Panc1 (cell line): Measurements from ENCODE around the gene TBX2. TPM values are rescaled to one million over a fixed set of nuclear protein-coding genes. Genes with fewer than 3 reads are reported as not detected.

Experiments
- ATAC-seq: fragments of 200-7000 bp; cut with Tn5 transposase; 2 replicates; pipeline ENCODE4 v1.9.1; 2020; ENCODE audit warnings: mild to moderate bottlenecking, moderate library complexity
- BruUV-seq: library from RNA; stranded (reverse); fragments of 400-500 nt; replicated peaks from 2 replicates; lab custom pipeline; 2021; lab: Mats Ljungman, UMichigan
- CTCF ChIA-PET: fragments of 300-600 bp; sonication (Branson Sonifier 250); formaldehyde crosslinking; loops from one replicate; lab custom pipeline; 2022; ENCODE audit warnings: antibody characterized with exemption; lab: Charles Lee
- POLR2A ChIA-PET: fragments of 300-600 bp; sonication (Branson Sonifier 250); formaldehyde crosslinking; loops from one replicate; lab custom pipeline; 2022; ENCODE audit warnings: antibody characterized with exemption; lab: Charles Lee
- DNase-seq: peaks from one replicate; pipeline ENCODE4 v3.0.0-alpha.2; 2010; ENCODE audit warnings: low read depth, low spot score
- H3K27ac ChIP-seq: 2 replicates; pipeline ENCODE4 v1.5.1; 2011; ENCODE audit warnings: mild to moderate bottlenecking, low read length, inconsistent platforms
- H3K27me3 ChIP-seq: fragments of 200-500 bp; sonication (Bioruptor generic); 2 replicates; pipeline ENCODE4 v1.6.0; 2014; ENCODE audit warnings: low read length, inconsistent platforms; ENCODE audit not compliant: control insufficient read depth, insufficient read depth
- H3K36me3 ChIP-seq: fragments of 200-500 bp; sonication (Bioruptor generic); 2 replicates; pipeline ENCODE4 v1.5.1; 2014; ENCODE audit warnings: inconsistent platforms, mild to moderate bottlenecking, low read length, moderate library complexity; ENCODE audit not compliant: control insufficient read depth, insufficient read depth
- H3K4me1 ChIP-seq: 2 replicates; pipeline ENCODE4 v1.5.1; 2011; ENCODE audit warnings: inconsistent platforms, mild to moderate bottlenecking, low read length, moderate library complexity; ENCODE audit not compliant: control insufficient read depth, insufficient read depth
- H3K4me3 ChIP-seq, 2 experiments: 2 replicates each; pipeline ENCODE4 v1.5.1; 2011 to 2012; ENCODE audit warnings: low read depth in 2 of 2, low read length in 2 of 2, mild to moderate bottlenecking in 2 of 2, inconsistent platforms in 1 of 2, moderate library complexity in 1 of 2
- H3K9me3 ChIP-seq: fragments of 200-500 bp; sonication (Bioruptor generic); 2 replicates; pipeline ENCODE4 v1.5.1; 2014; ENCODE audit warnings: low read depth, mild to moderate bottlenecking, inconsistent platforms, low read length, moderate library complexity; ENCODE audit not compliant: control insufficient read depth, insufficient read depth
- CTCF ChIP-seq: fragments of 450-650 bp; IDR thresholded peaks from 2 replicates; pipeline ENCODE4 v1.5.1; 2017; ENCODE audit warnings: mild to moderate bottlenecking
- POLR2AphosphoS5 ChIP-seq: IDR thresholded peaks from 2 replicates; pipeline ENCODE4 v1.6.1; 2012; ENCODE audit warnings: mild to moderate bottlenecking, low read depth, low read length, moderate library complexity
- REST ChIP-seq, 2 experiments: IDR thresholded peaks; 2 replicates each; pipeline ENCODE4 v1.6.1; 2011 to 2012; ENCODE audit warnings: low read depth in 2 of 2, control low read depth in 1 of 2, low read length in 1 of 2, mild to moderate bottlenecking in 1 of 2, moderate library complexity in 1 of 2; ENCODE audit not compliant: insufficient read depth in 1 of 2
- SIN3A ChIP-seq: IDR thresholded peaks from 2 replicates; pipeline ENCODE4 v1.6.1; 2012; ENCODE audit warnings: low read depth, mild to moderate bottlenecking, low read length, moderate library complexity, borderline replicate concordance; ENCODE audit not compliant: insufficient read depth
- TCF7L2 ChIP-seq: IDR thresholded peaks from 2 replicates; pipeline ENCODE4 v1.6.1; 2011; ENCODE audit warnings: mild to moderate bottlenecking, low read depth, low read length, inconsistent platforms
- in situ Hi-C: cut with HindIII; loops from 2 replicates; pipeline ENCODE4 v1.10.0; 2016; ENCODE audit warnings: low sequenced_read_pairs, low pct_unique_long_range_greater_than_20kb
- intact Hi-C: fragments of 100-400 bp; cut with micrococcal nuclease; formaldehyde crosslinking; loops from one replicate; pipeline ENCODE4 v1.10.0; 2022; ENCODE audit not compliant: unreplicated experiment
- total RNA-seq: library from RNA; stranded (reverse); gene quantifications from one replicate; pipeline ENCODE4 v1.2.1, GENCODE V29; 2021; ENCODE audit not compliant: unreplicated experiment

Gene TBX2
- total RNA-seq, 1 experiment from 2014 or later = 35.6 TPM

GRCh38 chr17:61362852-61363600 is 36.6 kb upstream of the TBX2 start:
- Histone ChIP-seq H3K27ac (no peak overlapping the region), H3K36me3 (no peaks in the 10 kb centered on the region), H3K4me3 (no peak overlapping the region), H3K27me3 (no peaks in the 10 kb centered on the region), H3K4me1 (no peaks in the 10 kb centered on the region), H3K9me3 (no peaks in the 10 kb centered on the region)
- TF ChIP-seq REST (IDR thresholded peaks at IDR 0.05; ENCODE audit: insufficient read depth in 1 of 2, low read depth in 2 of 2, low read length in 1 of 2) (no peak), POLR2AphosphoS5 (no peak), TCF7L2 (no peak), SIN3A (no peak), CTCF (no peak)
- DNase-seq = no peak
- BruUV-seq = no TSS peak
- no peak for ATAC-seq
- in situ Hi-C loops = no loop called here
- ChIA-PET POLR2A (no interaction called here), CTCF (interaction anchor here (0.6 kb wide), 1 partner anchor 151 kb away, joined by 4 read pairs; no protein-coding TSS in a partner anchor)
- intact Hi-C loops = no loop called here

GRCh38 chr17:61363601-61364462 is 35.8 kb upstream of the TBX2 start:
- CTCF ChIA-PET = no interaction called here
- Histone ChIP-seq H3K27ac (no peak overlapping the region), H3K27me3 (no peaks in the 10 kb centered on the region), H3K4me1 (no peaks in the 10 kb centered on the region), H3K36me3 (no peaks in the 10 kb centered on the region), H3K4me3 (no peak overlapping the region), H3K9me3 (no peaks in the 10 kb centered on the region)
- POLR2A ChIA-PET = no interaction called here
- intact Hi-C loops (no loop called here), in situ Hi-C loops (no loop called here)
- TF ChIP-seq TCF7L2 (no peak), REST (IDR thresholded peaks at IDR 0.05; ENCODE audit: insufficient read depth in 1 of 2, low read depth in 2 of 2, low read length in 1 of 2) (no peak), SIN3A (no peak)
- ATAC-seq = no peak
- DNase-seq = no peak
- no TSS peak for BruUV-seq
